Islet precursor cell (in vitro differentiated cells): ENCODE measurements around the gene NEMP2.
"Not testable (repeated sequence)": the region's sequence is repeated elsewhere in the genome, so short reads cannot be mapped to it uniquely, and the experiment has no call there.

Source experiments
- DNase-seq: peaks from one replicate; pipeline ENCODE4 v3.0.0-alpha.2; 2018

NEMP2 gene

GRCh38 chr2:190524928-190525327 lies 9.6 kb downstream of the NEMP2 start:
- DNase-seq, result no peak

- DNase-seq, result no peak
These were observed 14.4 kb downstream of the NEMP2 start for GRCh38 chr2:190519975-190520767.

GRCh38 chr2:190517468-190517867 lies 17.1 kb downstream of the NEMP2 start:
- no peak for DNase-seq

- DNase-seq, result no peak
These were observed 18.8 kb downstream of the NEMP2 start for GRCh38 chr2:190515687-190516086.

- no peak for DNase-seq
These were observed 19.8 kb downstream of the NEMP2 start for GRCh38 chr2:190514676-190515075.

- DNase-seq, result no peak
These were observed 20.6 kb downstream of the NEMP2 start for GRCh38 chr2:190513877-190514276.

- DNase-seq, result no peak
These were observed 21.9 kb downstream of the NEMP2 start for GRCh38 chr2:190512539-190513095.

- DNase-seq, result no peak
These were observed 23.4 kb downstream of the NEMP2 start for GRCh38 chr2:190511104-190511503.

- DNase-seq, result not testable (repeated sequence)
These were observed 24.6 kb downstream of the NEMP2 start for GRCh38 chr2:190509895-190510294.

GRCh38 chr2:190507135-190507534 lies 27.4 kb downstream of the NEMP2 start:
- DNase-seq, result no peak

GRCh38 chr2:190506666-190507065 lies 27.9 kb downstream of the NEMP2 start:
- DNase-seq, result no peak

- no peak for DNase-seq
These were observed 28.8 kb downstream of the NEMP2 start for GRCh38 chr2:190505696-190506095.

GRCh38 chr2:190504912-190505311 lies 29.6 kb downstream of the NEMP2 start:
- peak; percentile 66 for DNase-seq

GRCh38 chr2:190503088-190503487 lies 31.4 kb downstream of the NEMP2 start:
- no peak for DNase-seq

GRCh38 chr2:190501702-190502407 lies 32.7 kb downstream of the NEMP2 start:
- DNase-seq, result no peak

GRCh38 chr2:190501231-190501630 lies 33.3 kb downstream of the NEMP2 start:
- DNase-seq, result no peak

GRCh38 chr2:190500054-190500502 lies 34.4 kb downstream of the NEMP2 start:
- DNase-seq, result no peak

- no peak for DNase-seq
These were observed 35.2 kb downstream of the NEMP2 start for GRCh38 chr2:190499273-190499672.

- DNase-seq, result peak; percentile 53
These were observed 37.1 kb downstream of the NEMP2 start for GRCh38 chr2:190497428-190497827.

- not testable (repeated sequence) for DNase-seq
These were observed 39.8 kb downstream of the NEMP2 start for GRCh38 chr2:190494600-190495227.

GRCh38 chr2:190493095-190493494 lies 41.4 kb downstream of the NEMP2 start:
- no peak for DNase-seq

GRCh38 chr2:190490502-190490901 lies 44.0 kb downstream of the NEMP2 start:
- no peak for DNase-seq

- DNase-seq, result no peak
These were observed 45.0 kb downstream of the NEMP2 start for GRCh38 chr2:190489475-190489874.
